Lung (tissue), 12 donors: ENCODE data around the gene LAMTOR3. TPM values are rescaled to one million over a fixed set of nuclear protein-coding genes. Genes with fewer than 3 reads are reported as not detected.
"Not testable (repeated sequence)": the region's sequence is repeated elsewhere in the genome, so short reads cannot be mapped to it uniquely, and the experiment has no call there.

ENCODE experiments used
- ATAC-seq: fragments of 200-7000 bp; cut with Tn5 transposase; one replicate; pipeline ENCODE4 v1.9.1; 2020; ENCODE audit warnings: moderate number of reproducible peaks; ENCODE audit not compliant: insufficient read depth, low FRiP score
- DNase-seq, 3 donors: peaks; one replicate each; pipeline ENCODE4 v3.0.0-alpha.2; 2013 to 2017
- H3K27ac ChIP-seq, 2 donors: one replicate each; pipeline ENCODE4 v1.5.1; 2013; ENCODE audit warnings: mild to moderate bottlenecking in 2 of 2, moderate library complexity in 2 of 2, control low read depth in 1 of 2, inconsistent platforms in 1 of 2, low read depth in 1 of 2, low read length in 1 of 2
- H3K27me3 ChIP-seq, 3 donors: one replicate each; pipeline ENCODE4 v1.5.1; 2013; ENCODE audit warnings: low read length in 2 of 3; ENCODE audit not compliant: control insufficient read depth in 3 of 3, insufficient read depth in 3 of 3
- H3K36me3 ChIP-seq, 4 donors: one replicate each; pipeline ENCODE4 v1.5.1; 2013; ENCODE audit warnings: low read length in 4 of 4, mild to moderate bottlenecking in 1 of 4, moderate library complexity in 1 of 4; ENCODE audit not compliant: control insufficient read depth in 4 of 4, insufficient read depth in 4 of 4
- H3K4me1 ChIP-seq, 5 donors: one replicate each; pipeline ENCODE4 v1.5.1; 2013; ENCODE audit warnings: low read length in 5 of 5, mild to moderate bottlenecking in 2 of 5, moderate library complexity in 1 of 5; ENCODE audit not compliant: control insufficient read depth in 5 of 5, insufficient read depth in 5 of 5
- H3K4me3 ChIP-seq: one replicate; pipeline ENCODE4 v1.5.1; 2013; ENCODE audit warnings: mild to moderate bottlenecking, control low read depth, moderate library complexity
- H3K9ac ChIP-seq, 2 donors: one replicate each; pipeline ENCODE4 v1.5.1; 2013; ENCODE audit warnings: low read length in 2 of 2, control low read depth in 1 of 2; ENCODE audit not compliant: insufficient read depth in 1 of 2
- H3K9me3 ChIP-seq, 4 donors: one replicate each; pipeline ENCODE4 v1.5.1; 2013; ENCODE audit warnings: low read length in 3 of 4, mild to moderate bottlenecking in 1 of 4, moderate library complexity in 1 of 4; ENCODE audit not compliant: control insufficient read depth in 4 of 4, insufficient read depth in 3 of 4
- CTCF ChIP-seq: IDR thresholded peaks from 2 replicates; pipeline ENCODE4 v1.5.1; 2012; ENCODE audit warnings: mild to moderate bottlenecking; ENCODE audit errors: control extremely low read depth, extremely low read depth
- WGBS, 2 donors: extraction: QIAGEN DNeasy Blood & Tissue Kit; methylation state at CpG; one replicate each; pipeline ENCODE4 v1.1.7; 2013; 5-methylcytosine and 5-hydroxymethylcytosine counted together
- polyA plus RNA-seq, 2 donors: library from polyadenylated mRNA; stranded (reverse); fragments of 200-250 nt; gene quantifications; one replicate each; pipeline ENCODE4 v1.2.1, GENCODE V29; 2013
- total RNA-seq, 2 donors: library from RNA; depleted of rRNA in 1 of 2; stranded (reverse); fragments of >200 nt in 1 of 2; gene quantifications; one replicate each; pipeline ENCODE4 v1.2.1, GENCODE V29; 2014 to 2021
- donor health status: control.
- donor health status: control.
- donor health status: Bipolar disorder and iron deficiency.
- donor health status: healthy.
- donor health status: DM: yes; HTN: yes; CAD: no.

LAMTOR3 gene
- total and polyA plus RNA-seq, 4 donors = 34.2 to 57.8 (median 49.8) TPM

DNA sequence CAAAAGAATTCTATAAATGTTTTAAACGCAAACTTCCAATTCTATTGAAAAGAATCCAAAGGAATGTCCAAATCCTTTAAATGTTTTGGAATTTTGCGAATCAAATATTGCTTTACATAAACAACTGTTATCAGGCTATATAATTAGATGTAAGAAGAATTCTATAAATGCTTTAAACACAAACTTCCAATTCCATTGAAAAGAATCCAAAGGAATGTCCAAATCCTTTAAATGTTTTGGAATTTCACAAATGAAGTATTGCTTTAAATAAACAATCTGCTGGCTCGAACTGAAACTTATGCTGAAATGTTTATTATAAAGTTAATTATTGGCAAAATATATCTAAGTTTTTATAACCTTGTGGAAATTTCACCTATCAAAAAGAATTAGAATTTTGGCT is 61.5 kb downstream of the LAMTOR3 start:
- Histone ChIP-seq H3K4me1 (peaks cover 0 to 20% (median 4%) of the 10 kb centered on the region in 5 donors), H3K27me3 (no peaks in the 10 kb centered on the region), H3K27ac (no peak overlapping the region), H3K36me3 (no peaks in the 10 kb centered on the region), H3K9me3 (no peaks in the 10 kb centered on the region), H3K4me3 (no peak overlapping the region), H3K9ac (no peak overlapping the region)
- ATAC-seq (no peak), DNase-seq (peak in 2 of 3 donors; percentile 93 to 94)
- no peak for TF ChIP-seq CTCF
- WGBS, 2 donors = 41 to 81% methylated on average over 3 of the region's 3 CpGs

GRCh38 chr4:99832321-99832720 is 61.9 kb downstream of the LAMTOR3 start:
- no peaks in the 10 kb centered on the region for H3K27me3 ChIP-seq
- no peak for ATAC-seq
- TF ChIP-seq CTCF = no peak
- H3K36me3 ChIP-seq = no peaks in the 10 kb centered on the region
- H3K27ac ChIP-seq = no peak overlapping the region
- H3K4me3 ChIP-seq = no peak overlapping the region
- DNase-seq = peak in 2 of 3 donors; percentile 69 to 84
- no peak overlapping the region for H3K9ac ChIP-seq
- H3K4me1 ChIP-seq = peaks cover 0 to 20% (median 4%) of the 10 kb centered on the region in 5 donors
- H3K9me3 ChIP-seq = no peaks in the 10 kb centered on the region

GRCh38 chr4:99830051-99830450 is 64.2 kb downstream of the LAMTOR3 start:
- not testable (repeated sequence) for H3K27me3 ChIP-seq, H3K4me3 ChIP-seq, H3K27ac ChIP-seq, H3K36me3 ChIP-seq, H3K9ac ChIP-seq, H3K9me3 ChIP-seq, DNase-seq, ATAC-seq
- peaks cover 0 to 20% (median 4%) of the 10 kb centered on the region in 5 donors for H3K4me1 ChIP-seq
- WGBS, 2 donors = 90 to 96% methylated on average over 5 of the region's 5 CpGs

GRCh38 chr4:99828477-99828876 is 65.8 kb downstream of the LAMTOR3 start:
- TF ChIP-seq CTCF = no peak
- no peaks in the 10 kb centered on the region for H3K9me3 ChIP-seq
- no peaks in the 10 kb centered on the region for H3K27me3 ChIP-seq
- no peaks in the 10 kb centered on the region for H3K36me3 ChIP-seq
- 52 to 80% methylated on average over 1 of the region's 1 CpG for WGBS, 2 donors
- no peak overlapping the region for H3K27ac ChIP-seq
- peaks cover 0 to 11% (median 4%) of the 10 kb centered on the region in 5 donors for H3K4me1 ChIP-seq
- no peak overlapping the region for H3K9ac ChIP-seq
- ATAC-seq = no peak
- no peak overlapping the region for H3K4me3 ChIP-seq
- peak in 1 of 3 donors; percentile 25 for DNase-seq

Other genes starting within 250 kb of the LAMTOR3 start
- gene C4orf54, start 236.6 kb downstream of the LAMTOR3 start, total RNA-seq = under 1 TPM; 0.03 to 0.06 TPM
- under 1 TPM; under 0.01 TPM for gene C4orf54, start 236.6 kb downstream of the LAMTOR3 start, polyA plus RNA-seq
- 10 to 100 TPM in 1 of 2 donors, 1 to 10 TPM in 1; 9.2 to 24.6 TPM for gene DAPP1, start 77.6 kb downstream of the LAMTOR3 start, total RNA-seq
- gene DAPP1, start 77.6 kb downstream of the LAMTOR3 start, polyA plus RNA-seq = 10 to 100 TPM in 1 of 2 donors, 1 to 10 TPM in 1; 2.6 to 14.2 TPM
- 10 to 100 TPM; 42.5 to 90.8 TPM for gene DNAJB14, start 52.2 kb upstream of the LAMTOR3 start, total RNA-seq
- gene DNAJB14, start 52.2 kb upstream of the LAMTOR3 start, polyA plus RNA-seq = 10 to 100 TPM; 15.3 to 24.1 TPM
- gene H2AZ1, start 55.8 kb upstream of the LAMTOR3 start, total RNA-seq = 100 to 1,000 TPM; 110 to 156 TPM
- 100 to 1,000 TPM; 132 to 229 TPM for gene H2AZ1, start 55.8 kb upstream of the LAMTOR3 start, polyA plus RNA-seq